Kidney (tissue), 14 donors: Measurements from ENCODE around the gene ROCK2. TPM values are rescaled to one million over a fixed set of nuclear protein-coding genes. Genes with fewer than 3 reads are reported as not detected.

Experiments used
- DNase-seq, 5 donors: peaks; one replicate each; pipeline ENCODE4 v3.0.0-alpha.2; 2013 to 2020
- FAIRE-seq: peaks from 2 replicates; lab custom pipeline; 2012; peaks lifted over from hg19 to GRCh38; lab: Jason Lieb, UNC
- H3K27ac ChIP-seq, 2 donors: one replicate each; pipeline ENCODE4 v1.7.0; 2013; ENCODE audit warnings: low read depth in 2 of 2, low read length in 2 of 2, inconsistent platforms in 1 of 2
- H3K27me3 ChIP-seq: one replicate; pipeline ENCODE4 v1.7.1; 2013; ENCODE audit warnings: low read length, inconsistent platforms; ENCODE audit not compliant: control insufficient read depth, insufficient read depth
- H3K36me3 ChIP-seq, 3 donors: one replicate each; pipeline versions ENCODE4 v1.7.0 to v1.7.1; 2013; ENCODE audit warnings: low read length in 3 of 3, control low read depth in 1 of 3, inconsistent platforms in 1 of 3; ENCODE audit not compliant: insufficient read depth in 3 of 3, control insufficient read depth in 2 of 3
- H3K4me1 ChIP-seq, 3 donors: one replicate each; pipeline versions ENCODE4 v1.7.0 to v1.7.1; 2013; ENCODE audit warnings: low read length in 3 of 3, inconsistent platforms in 1 of 3, low read depth in 1 of 3; ENCODE audit not compliant: control insufficient read depth in 2 of 3, insufficient read depth in 2 of 3
- H3K4me3 ChIP-seq, 3 donors: one replicate each; pipeline versions ENCODE4 v1.7.0 to v1.8.1; 2013; ENCODE audit warnings: low read length in 3 of 3, control low read depth in 1 of 3, inconsistent platforms in 1 of 3
- H3K9ac ChIP-seq, 3 donors: one replicate each; pipeline versions ENCODE4 v1.7.0 to v1.7.1; 2013; ENCODE audit warnings: low read length in 3 of 3, control low read depth in 1 of 3, inconsistent platforms in 1 of 3
- H3K9me3 ChIP-seq, 3 donors: one replicate each; pipeline versions ENCODE4 v1.7.0 to v1.7.1; 2013; ENCODE audit warnings: low read length in 3 of 3, control low read depth in 1 of 3, inconsistent platforms in 1 of 3; ENCODE audit not compliant: control insufficient read depth in 2 of 3, insufficient read depth in 1 of 3
- CTCF ChIP-seq: IDR thresholded peaks from 3 replicates; pipeline ENCODE4 v1.5.1; 2012; ENCODE audit warnings: mild to moderate bottlenecking, moderate library complexity, borderline replicate concordance; ENCODE audit not compliant: insufficient read depth; ENCODE audit errors: extremely low read depth
- intact Hi-C: fragments of 100-400 bp; cut with DNase I; formaldehyde crosslinking; loops from one replicate; pipeline ENCODE4 v1.11.1; 2022
- polyA plus RNA-seq: library from polyadenylated mRNA; stranded (reverse); fragments of 350-450 nt; fragmentation: Illumina TruSeq; extraction: RNeasy Lipid Tissue Mini Kit (QIAGEN cat#74804); gene quantifications from one replicate; pipeline ENCODE4 v1.2.3, GENCODE V29; 2014; ENCODE audit warnings: low read depth, low replicate concordance; ENCODE audit not compliant: insufficient read depth
- total RNA-seq: library from RNA; stranded (reverse); fragmentation: NEBNext Ultra II Directional; extraction: Animal tissue kit (Norgen Biotek cat#: 25700); gene quantifications from one replicate; pipeline ENCODE4 v1.2.1, GENCODE V29; 2021
- donor health status: control.
- donor health status: control.
- donor health status: control.
- donor health status: control.
- donor health status: control.
- donor health status: DM: yes; HTN: yes; CAD: no.
- donor health status: Normal renal cell carcinoma (clear cell type).

The ROCK2 gene
- total and polyA plus RNA-seq, 2 donors from 2014 or later = 6.7 to 58.3 TPM

DNA sequence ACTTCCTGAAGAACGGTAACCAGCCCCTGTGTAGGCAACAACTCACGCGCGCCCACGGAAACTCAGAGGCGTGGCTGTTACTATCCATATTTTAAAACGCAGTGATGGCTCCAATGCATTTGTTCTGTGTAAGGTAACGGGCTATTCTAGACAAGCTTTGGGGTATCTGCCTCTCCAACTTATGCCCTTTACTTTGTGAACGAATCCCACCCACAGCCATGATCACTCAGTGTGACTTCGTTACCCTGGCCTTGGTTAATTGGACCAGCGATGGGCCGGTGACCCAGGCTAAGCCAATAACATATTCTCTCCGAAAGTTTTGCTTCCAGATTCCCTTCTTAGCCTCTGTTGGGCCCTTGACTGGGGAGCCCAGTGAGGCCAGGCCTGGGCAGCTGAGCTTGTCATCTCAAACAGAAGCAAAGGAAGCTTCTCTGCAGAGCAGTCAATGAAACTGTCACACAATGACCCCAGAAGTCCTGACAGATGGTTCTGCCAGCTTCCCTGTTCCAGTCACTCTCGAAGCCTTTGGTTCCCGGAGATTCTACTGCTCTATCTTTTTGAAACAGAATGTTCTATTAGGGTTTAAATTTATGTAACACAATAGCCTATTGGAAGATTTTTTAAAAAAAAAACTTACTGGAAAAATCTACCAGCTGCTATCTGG is 30.7 kb upstream of the ROCK2 start:
- Histone ChIP-seq H3K27me3 (no peaks in the 10 kb centered on the region), H3K27ac (peak overlapping the region; percentile 81 to 84), H3K4me3 (no peak overlapping the region), H3K9ac (no peak overlapping the region), H3K36me3 (no peaks in the 10 kb centered on the region), H3K9me3 (no peaks in the 10 kb centered on the region), H3K4me1 (peaks cover 0 to 26% (median 17%) of the 10 kb centered on the region in 3 donors)
- intact Hi-C loops = no loop called here
- DNase-seq (no peak), FAIRE-seq (no peak)
- TF ChIP-seq CTCF = no peak

DNA sequence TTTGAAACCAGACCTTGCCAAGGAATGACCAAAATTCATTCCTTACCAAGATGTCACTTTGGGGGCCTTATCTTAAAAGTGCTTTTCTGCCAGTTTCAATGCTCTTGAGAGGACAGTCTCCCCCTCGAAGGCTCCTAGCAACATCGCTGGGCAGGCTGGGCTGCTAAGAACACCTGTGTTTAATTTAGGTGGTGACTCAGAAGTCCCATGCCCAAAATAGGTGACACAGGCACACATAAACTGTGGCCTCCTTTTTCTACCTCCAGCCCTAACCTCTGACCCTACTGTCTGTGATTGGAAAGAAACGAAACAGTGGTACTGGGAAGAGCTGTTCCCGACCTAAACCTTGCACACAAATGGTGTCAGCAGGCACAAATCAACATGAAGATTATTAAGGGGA is 28.7 kb upstream of the ROCK2 start:
- no peaks in the 10 kb centered on the region for H3K27me3 ChIP-seq
- TF ChIP-seq CTCF = no peak
- peaks cover 0 to 24% (median 22%) of the 10 kb centered on the region in 3 donors for H3K4me1 ChIP-seq
- no peak overlapping the region for H3K4me3 ChIP-seq
- H3K27ac ChIP-seq = no peak overlapping the region
- FAIRE-seq (no peak), DNase-seq (no peak)
- H3K9me3 ChIP-seq = no peaks in the 10 kb centered on the region
- H3K9ac ChIP-seq = no peak overlapping the region
- H3K36me3 ChIP-seq = no peaks in the 10 kb centered on the region
- intact Hi-C loops = no loop called here

DNA sequence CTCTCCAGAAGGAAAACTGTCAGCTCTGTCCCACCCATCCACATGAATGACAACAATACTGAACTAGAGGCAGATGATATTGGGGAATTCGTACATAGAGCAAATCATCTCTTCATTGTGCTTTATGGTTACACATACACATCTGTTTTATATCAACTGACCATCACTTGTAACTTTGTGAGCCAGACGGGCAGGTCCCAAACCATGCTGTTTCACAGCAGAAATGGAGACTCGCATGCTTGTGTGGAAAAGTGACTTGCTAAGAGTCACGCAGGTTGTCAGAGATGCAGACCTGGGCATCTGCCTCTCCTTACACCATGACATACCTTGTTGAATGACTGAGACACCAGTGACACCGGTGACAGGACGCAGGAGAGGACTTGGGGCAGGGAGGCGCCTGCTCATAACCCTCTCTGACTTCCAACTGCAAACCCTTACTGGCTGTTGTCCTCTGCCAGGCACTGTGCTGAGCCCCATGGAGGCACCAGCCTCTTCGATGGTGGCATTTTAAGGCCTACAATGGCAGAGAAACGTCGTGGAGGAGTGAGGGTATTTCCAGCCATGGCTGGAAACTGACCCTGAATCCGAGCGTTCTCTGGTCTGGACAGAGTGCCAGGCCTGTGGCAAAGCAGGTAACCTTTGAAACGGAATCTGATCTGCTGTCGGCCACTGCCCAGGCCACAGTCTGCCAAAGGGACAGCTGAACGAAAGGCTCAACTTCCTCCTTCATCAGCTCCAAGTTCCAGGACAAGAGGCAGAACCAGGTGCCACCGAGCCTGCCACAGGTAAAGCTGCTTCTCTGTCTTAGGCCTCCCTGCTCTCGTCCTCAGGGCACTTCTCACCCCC is 26.9 kb upstream of the ROCK2 start:
- H3K9ac ChIP-seq = no peak overlapping the region
- intact Hi-C loops = no loop called here

More for the DNA sequence above, 26.9 kb upstream of the ROCK2 start:
- Histone ChIP-seq H3K9me3 (no peaks in the 10 kb centered on the region), H3K4me1 (peaks cover 0 to 27% (median 22%) of the 10 kb centered on the region in 3 donors), H3K27me3 (no peaks in the 10 kb centered on the region), H3K4me3 (no peak overlapping the region), H3K36me3 (no peaks in the 10 kb centered on the region), H3K27ac (peak overlapping the region in 1 of 2 donors; percentile 19)
- no peak for DNase-seq
- TF ChIP-seq CTCF = no peak
- no peak for FAIRE-seq
